Measurements from ENCODE around the gene IL20RA.

The IL20RA gene

DNA sequence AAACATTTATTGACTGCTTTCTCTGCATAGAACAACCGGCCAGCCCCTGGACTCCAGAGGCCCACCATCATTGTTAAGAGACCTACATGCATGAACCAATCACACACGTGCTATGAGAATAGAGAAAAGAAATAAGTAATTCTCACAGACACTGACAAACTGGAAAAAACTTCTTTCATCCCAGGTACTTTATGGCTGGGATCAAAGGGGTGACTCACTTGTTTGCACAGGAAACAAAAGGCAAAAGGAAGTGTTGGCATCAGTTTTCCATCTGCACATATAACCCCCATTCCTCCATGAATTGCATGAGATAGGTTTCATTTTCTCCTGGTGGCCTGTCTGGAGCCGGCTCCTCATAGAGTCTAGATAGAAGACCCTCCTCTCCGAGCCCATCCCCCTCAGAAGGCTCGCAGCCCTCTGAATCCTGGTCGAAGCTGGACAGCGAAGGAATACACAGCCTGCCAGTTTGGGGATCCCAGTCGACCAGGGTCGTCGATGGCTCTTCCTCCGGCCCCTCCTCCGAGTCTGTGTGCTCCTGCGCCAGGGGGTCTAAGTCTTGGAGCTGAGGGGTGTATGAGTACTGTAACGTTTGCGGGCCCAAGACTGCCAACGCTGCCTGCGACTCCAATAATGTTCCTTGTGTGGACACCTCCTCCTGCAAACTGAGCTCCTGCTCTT is 43.3 kb downstream of the IL20RA start:
- H3K36me3 ChIP-seq (replicated peaks): no peaks in the 10 kb centered on the region
- no peak for DNase-seq
- in situ Hi-C loops (cut with HindIII; ENCODE audit: low pct_ligation_motif_present, low sequenced_read_pairs): no loop called here
- no peaks in the 10 kb centered on the region for H3K27me3 ChIP-seq (replicated peaks)
- H3K4me3 ChIP-seq (ENCODE audit: low read depth, low read length): no peak overlapping the region
- no peak for TF ChIP-seq CTCF (IDR thresholded peaks at IDR 0.05; ENCODE audit: low read depth, low read length, missing control alignments)
- no peak overlapping the region for H3K27ac ChIP-seq

- DNase-seq: no peak
- H3K4me3 ChIP-seq (ENCODE audit: low read depth, low read length): no peak overlapping the region
- no peaks in the 10 kb centered on the region for H3K36me3 ChIP-seq (replicated peaks)
- H3K27ac ChIP-seq: no peak overlapping the region
- in situ Hi-C loops (cut with HindIII; ENCODE audit: low pct_ligation_motif_present, low sequenced_read_pairs): no loop called here
- no peak for TF ChIP-seq CTCF (IDR thresholded peaks at IDR 0.05; ENCODE audit: low read depth, low read length, missing control alignments)
- H3K27me3 ChIP-seq (replicated peaks): no peaks in the 10 kb centered on the region
These were observed 43.9 kb downstream of the IL20RA start for GRCh38 chr6:137000825-137001224.

DNA sequence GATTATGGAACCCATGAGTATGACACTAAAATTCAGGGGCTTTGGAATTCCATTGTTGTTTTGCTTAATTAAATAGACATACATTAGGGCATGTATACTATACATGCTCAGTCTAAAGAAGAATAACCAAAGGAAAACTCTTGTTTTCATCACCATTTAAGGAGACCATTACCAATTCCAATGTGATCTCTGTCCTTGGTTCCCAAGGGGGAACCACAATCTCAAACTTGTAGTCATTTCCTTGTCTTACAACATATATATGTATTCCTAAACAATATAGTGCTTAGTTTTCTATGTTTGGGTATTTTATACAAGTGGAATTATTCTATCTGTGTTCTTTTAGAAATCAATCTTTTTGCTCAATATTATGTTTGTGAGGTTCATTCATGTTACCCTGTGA is 49.2 kb downstream of the IL20RA start:
- Histone ChIP-seq H3K27ac (no peak overlapping the region), H3K36me3 (replicated peaks) (no peaks in the 10 kb centered on the region), H3K4me3 (ENCODE audit: low read depth, low read length) (no peak overlapping the region), H3K27me3 (replicated peaks) (peaks cover 2% of the 10 kb centered on the region)
- no peak for DNase-seq
- TF ChIP-seq CTCF (IDR thresholded peaks at IDR 0.05; ENCODE audit: low read depth, low read length, missing control alignments): no peak
- in situ Hi-C loops (cut with HindIII; ENCODE audit: low pct_ligation_motif_present, low sequenced_read_pairs): no loop called here

GRCh38 chr6:136994782-136995181 is 50.0 kb downstream of the IL20RA start:
- H3K4me3 ChIP-seq (ENCODE audit: low read depth, low read length): no peak overlapping the region
- no peak for TF ChIP-seq CTCF (IDR thresholded peaks at IDR 0.05; ENCODE audit: low read depth, low read length, missing control alignments)
- no peaks in the 10 kb centered on the region for H3K36me3 ChIP-seq (replicated peaks)
- in situ Hi-C loops (cut with HindIII; ENCODE audit: low pct_ligation_motif_present, low sequenced_read_pairs): no loop called here
- peaks cover 5% of the 10 kb centered on the region for H3K27me3 ChIP-seq (replicated peaks)
- H3K27ac ChIP-seq: no peak overlapping the region
- DNase-seq: no peak

GRCh38 chr6:136992113-136992512 is 52.7 kb downstream of the IL20RA start:
- no peaks in the 10 kb centered on the region for H3K36me3 ChIP-seq (replicated peaks)
- H3K27ac ChIP-seq: no peak overlapping the region
- in situ Hi-C loops (cut with HindIII; ENCODE audit: low pct_ligation_motif_present, low sequenced_read_pairs): no loop called here
- no peak for TF ChIP-seq CTCF (IDR thresholded peaks at IDR 0.05; ENCODE audit: low read depth, low read length, missing control alignments)
- H3K27me3 ChIP-seq (replicated peaks): peaks cover 16% of the 10 kb centered on the region
- DNase-seq: no peak
- no peak overlapping the region for H3K4me3 ChIP-seq (ENCODE audit: low read depth, low read length)

DNA sequence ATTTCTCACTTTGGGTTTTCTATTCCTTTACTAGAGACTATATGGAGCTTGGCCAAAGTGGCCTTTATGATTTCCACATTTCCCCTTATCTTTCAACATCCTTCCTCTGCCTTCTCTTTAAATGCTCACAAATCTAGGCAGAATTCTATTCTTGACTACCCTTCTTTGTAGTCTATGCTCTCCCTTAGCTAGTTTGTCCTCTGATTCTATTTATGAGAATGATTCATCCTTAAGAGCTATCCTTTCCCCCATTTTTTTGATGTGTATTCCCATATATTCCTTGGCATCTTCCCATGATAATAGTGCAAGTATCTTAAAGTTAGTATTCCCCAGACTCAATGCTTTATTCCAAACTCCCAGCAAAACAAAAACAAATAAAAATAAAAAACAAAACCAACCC is 53.1 kb downstream of the IL20RA start:
- no peak for DNase-seq
- Histone ChIP-seq H3K27me3 (replicated peaks) (peaks cover 16% of the 10 kb centered on the region), H3K4me3 (ENCODE audit: low read depth, low read length) (no peak overlapping the region), H3K36me3 (replicated peaks) (no peaks in the 10 kb centered on the region), H3K27ac (no peak overlapping the region)
- TF ChIP-seq CTCF (IDR thresholded peaks at IDR 0.05; ENCODE audit: low read depth, low read length, missing control alignments): no peak
- in situ Hi-C loops (cut with HindIII; ENCODE audit: low pct_ligation_motif_present, low sequenced_read_pairs): no loop called here

Measured in brain microvascular endothelial cell (primary cell).